GM19438 (cell line): Measurements from ENCODE around the gene LHX8.

Experiments
- ATAC-seq: cut with Tn5 transposase; IDR thresholded peaks from one replicate; pipeline ENCODE4 v1.9.1; 2021; ENCODE audit warnings: low read depth; ENCODE audit not compliant: unreplicated experiment

LHX8 gene

DNA sequence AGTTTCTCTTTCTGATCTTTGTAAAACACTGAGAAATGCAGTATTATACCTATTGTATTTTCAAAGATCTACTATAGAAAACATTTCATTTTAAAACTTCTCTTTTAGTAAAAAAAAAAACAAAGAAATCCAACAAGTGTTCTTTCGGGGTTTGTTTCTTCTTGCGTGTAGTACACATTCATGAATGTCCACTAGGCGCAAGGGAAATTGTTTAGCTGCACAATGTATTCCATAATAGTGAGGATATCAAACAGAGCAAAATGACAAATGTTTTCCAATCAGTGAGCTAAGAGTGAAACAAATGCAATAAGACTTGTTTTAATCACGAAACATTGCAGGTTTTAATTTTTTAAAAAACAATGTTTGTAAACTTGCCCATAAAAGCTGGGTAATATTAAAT, 68.6 kb downstream of the LHX8 start:
- no peak for ATAC-seq

- no peak for ATAC-seq
Measured at GRCh38 chr1:75203415-75204277, 69.5 kb downstream of the LHX8 start.

DNA sequence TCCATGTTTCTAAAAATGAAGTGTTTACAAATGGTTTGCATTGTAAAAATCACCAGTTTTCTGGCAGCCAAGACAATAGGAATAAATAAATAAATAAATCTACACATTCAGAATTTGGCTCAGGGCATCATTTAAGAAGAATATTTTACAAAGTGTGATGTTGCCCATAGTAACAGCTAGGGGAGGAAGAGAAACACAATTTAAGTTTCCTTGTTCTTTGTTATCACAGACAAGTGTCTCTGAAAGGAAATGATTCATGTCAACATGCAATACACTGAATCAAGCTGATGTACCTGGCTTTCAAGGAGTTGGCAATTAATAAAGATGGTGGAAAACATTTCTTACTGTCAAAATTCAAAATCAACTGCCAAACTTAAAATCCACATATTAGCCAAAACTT, 74.7 kb downstream of the LHX8 start:
- no peak for ATAC-seq
